ENCODE measurements around the gene TLE5. TPM values are rescaled to one million over a fixed set of nuclear protein-coding genes. Genes with fewer than 3 reads are reported as not detected.

TLE5 gene
- total RNA-seq, 1 experiment from 2014 or later: 360 TPM

- Histone ChIP-seq H3K4me1 (ENCODE audit: insufficient read depth, low read length, poor library complexity, severe bottlenecking) (peaks cover 34% of the 10 kb centered on the region), H3K36me3 (ENCODE audit: insufficient read depth, low read length, poor library complexity, severe bottlenecking) (no peaks in the 10 kb centered on the region), H3K9me3 (ENCODE audit: low read depth, low read length, poor library complexity, severe bottlenecking) (no peaks in the 10 kb centered on the region), H3K27me3 (replicated peaks; ENCODE audit: insufficient read depth, low read depth, low read length, poor library complexity) (no peaks in the 10 kb centered on the region), H3K27ac (ENCODE audit: low read depth, low read length, poor library complexity, severe bottlenecking) (peak overlapping the region; percentile 83), H3K4me3 (ENCODE audit: low read depth, low read length, poor library complexity, severe bottlenecking) (peak overlapping the region; percentile 18)
- no peak for TF ChIP-seq EZH2 (IDR thresholded peaks at IDR 0.05; ENCODE audit: borderline replicate concordance, low read depth, low read length, poor library complexity, severe bottlenecking)
- TF ChIP-seq, protein P1, sequence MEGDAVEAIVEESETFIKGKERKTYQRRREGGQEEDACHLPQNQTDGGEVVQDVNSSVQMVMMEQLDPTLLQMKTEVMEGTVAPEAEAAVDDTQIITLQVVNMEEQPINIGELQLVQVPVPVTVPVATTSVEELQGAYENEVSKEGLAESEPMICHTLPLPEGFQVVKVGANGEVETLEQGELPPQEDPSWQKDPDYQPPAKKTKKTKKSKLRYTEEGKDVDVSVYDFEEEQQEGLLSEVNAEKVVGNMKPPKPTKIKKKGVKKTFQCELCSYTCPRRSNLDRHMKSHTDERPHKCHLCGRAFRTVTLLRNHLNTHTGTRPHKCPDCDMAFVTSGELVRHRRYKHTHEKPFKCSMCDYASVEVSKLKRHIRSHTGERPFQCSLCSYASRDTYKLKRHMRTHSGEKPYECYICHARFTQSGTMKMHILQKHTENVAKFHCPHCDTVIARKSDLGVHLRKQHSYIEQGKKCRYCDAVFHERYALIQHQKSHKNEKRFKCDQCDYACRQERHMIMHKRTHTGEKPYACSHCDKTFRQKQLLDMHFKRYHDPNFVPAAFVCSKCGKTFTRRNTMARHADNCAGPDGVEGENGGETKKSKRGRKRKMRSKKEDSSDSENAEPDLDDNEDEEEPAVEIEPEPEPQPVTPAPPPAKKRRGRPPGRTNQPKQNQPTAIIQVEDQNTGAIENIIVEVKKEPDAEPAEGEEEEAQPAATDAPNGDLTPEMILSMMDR (conservative IDR thresholded peaks at IDR 0.05; ENCODE audit: low read depth, low read length): no peak
- ChIA-PET CTCF (interaction anchor here (0.6 kb wide), 1 partner anchor 74 kb away, joined by 3 read pairs; no protein-coding TSS in a partner anchor), POLR2A (ENCODE audit: low non-redundant PET) (interaction anchor here (0.6 kb wide), 1 partner anchor 31 kb away, joined by 19 read pairs; no protein-coding TSS in a partner anchor)
- DNase-seq (ENCODE audit: low spot score): peak; percentile 61
- intact Hi-C loops (cut with micrococcal nuclease; ENCODE audit: unreplicated experiment): no loop called here
- BruUV-seq (replicated peaks): no TSS peak
Observed at GRCh38 chr19:3042621-3043267, 19.6 kb downstream of the TLE5 start.

GRCh38 chr19:3041761-3042620, 20.3 kb downstream of the TLE5 start:
- H3K27ac ChIP-seq (ENCODE audit: low read depth, low read length, poor library complexity, severe bottlenecking): peak overlapping the region; percentile 90
- CTCF ChIA-PET: no interaction called here

DNA sequence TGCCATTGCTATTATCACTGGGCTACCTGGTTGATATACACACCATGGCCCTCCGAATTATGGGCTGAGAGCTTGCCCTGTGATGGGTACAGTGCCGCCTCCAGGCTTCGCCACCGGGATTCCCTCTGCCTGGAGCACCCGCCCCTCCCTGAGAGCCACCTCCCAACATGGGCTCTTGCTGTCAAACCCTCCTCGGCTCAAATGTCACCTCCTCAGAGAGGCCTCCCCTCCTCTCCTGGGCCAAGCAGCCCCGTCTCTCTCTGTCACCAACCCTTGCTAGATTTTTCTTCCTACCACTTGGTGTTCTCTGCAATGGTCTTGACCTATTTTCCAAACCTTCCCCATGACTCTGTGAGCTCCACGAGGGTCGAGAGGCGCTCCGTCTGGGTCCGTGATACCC, 21.0 kb downstream of the TLE5 start:
- no peak for DNase-seq (ENCODE audit: low spot score)
- no peak for TF ChIP-seq EZH2 (IDR thresholded peaks at IDR 0.05; ENCODE audit: borderline replicate concordance, low read depth, low read length, poor library complexity, severe bottlenecking)
- TF ChIP-seq, protein P1 (conservative IDR thresholded peaks at IDR 0.05; ENCODE audit: low read depth, low read length): no peak
- H3K36me3 ChIP-seq (ENCODE audit: insufficient read depth, low read length, poor library complexity, severe bottlenecking): no peaks in the 10 kb centered on the region
- H3K27ac ChIP-seq (ENCODE audit: low read depth, low read length, poor library complexity, severe bottlenecking): peak overlapping the region; percentile 90
- no peaks in the 10 kb centered on the region for H3K9me3 ChIP-seq (ENCODE audit: low read depth, low read length, poor library complexity, severe bottlenecking)
- H3K4me3 ChIP-seq (ENCODE audit: low read depth, low read length, poor library complexity, severe bottlenecking): peak overlapping the region; percentile 27
- ChIA-PET POLR2A (ENCODE audit: low non-redundant PET) (no interaction called here), CTCF (no interaction called here)
- no TSS peak for BruUV-seq (replicated peaks)
- H3K4me1 ChIP-seq (ENCODE audit: insufficient read depth, low read length, poor library complexity, severe bottlenecking): peaks cover 29% of the 10 kb centered on the region
- intact Hi-C loops (cut with micrococcal nuclease; ENCODE audit: unreplicated experiment): no loop called here
- H3K27me3 ChIP-seq (replicated peaks; ENCODE audit: insufficient read depth, low read depth, low read length, poor library complexity): no peaks in the 10 kb centered on the region

More at GRCh38 chr19:3041761-3042620, 20.3 kb downstream of the TLE5 start:
- H3K4me1 ChIP-seq (ENCODE audit: insufficient read depth, low read length, poor library complexity, severe bottlenecking): peaks cover 28% of the 10 kb centered on the region
- intact Hi-C loops (cut with micrococcal nuclease; ENCODE audit: unreplicated experiment): no loop called here
- peak overlapping the region; percentile 27 for H3K4me3 ChIP-seq (ENCODE audit: low read depth, low read length, poor library complexity, severe bottlenecking)
- H3K9me3 ChIP-seq (ENCODE audit: low read depth, low read length, poor library complexity, severe bottlenecking): no peaks in the 10 kb centered on the region
- no TSS peak for BruUV-seq (replicated peaks)
- H3K36me3 ChIP-seq (ENCODE audit: insufficient read depth, low read length, poor library complexity, severe bottlenecking): no peaks in the 10 kb centered on the region
- POLR2A ChIA-PET (ENCODE audit: low non-redundant PET): interaction anchor here (0.6 kb wide), 1 partner anchor 32 kb away, joined by 19 read pairs; no protein-coding TSS in a partner anchor
- peak; percentile 73 for DNase-seq (ENCODE audit: low spot score)
- no peak for TF ChIP-seq EZH2 (IDR thresholded peaks at IDR 0.05; ENCODE audit: borderline replicate concordance, low read depth, low read length, poor library complexity, severe bottlenecking)
- TF ChIP-seq, protein P1 (conservative IDR thresholded peaks at IDR 0.05; ENCODE audit: low read depth, low read length): no peak
- H3K27me3 ChIP-seq (replicated peaks; ENCODE audit: insufficient read depth, low read depth, low read length, poor library complexity): no peaks in the 10 kb centered on the region

Measured in A673 (cell line).